Duodenal mucosa (tissue), 2 donors: ENCODE data around the gene RLN3.

Experiments used
- H3K27ac ChIP-seq: one replicate; pipeline ENCODE4 v1.7.0; 2013; ENCODE audit warnings: low read depth, low read length
- H3K27me3 ChIP-seq, 2 donors: one replicate each; pipeline ENCODE4 v1.7.0; 2013; ENCODE audit warnings: low read length in 2 of 2, control low read depth in 1 of 2; ENCODE audit not compliant: insufficient read depth in 2 of 2, control insufficient read depth in 1 of 2
- H3K36me3 ChIP-seq, 2 donors: one replicate each; pipeline ENCODE4 v1.7.0; 2013; ENCODE audit warnings: low read length in 2 of 2, control low read depth in 1 of 2; ENCODE audit not compliant: insufficient read depth in 2 of 2, control insufficient read depth in 1 of 2
- H3K4me1 ChIP-seq, 2 donors: one replicate each; pipeline ENCODE4 v1.7.0; 2013; ENCODE audit warnings: low read length in 2 of 2, control low read depth in 1 of 2; ENCODE audit not compliant: insufficient read depth in 2 of 2, control insufficient read depth in 1 of 2
- H3K4me3 ChIP-seq, 2 donors: one replicate each; pipeline ENCODE4 v1.7.0; 2013; ENCODE audit warnings: low read length in 2 of 2, low read depth in 1 of 2
- H3K9ac ChIP-seq, 2 donors: one replicate each; pipeline ENCODE4 v1.7.0; 2013; ENCODE audit warnings: low read length in 2 of 2, low read depth in 1 of 2
- H3K9me3 ChIP-seq, 2 donors: one replicate each; pipeline ENCODE4 v1.7.0; 2013; ENCODE audit warnings: low read length in 2 of 2, control low read depth in 1 of 2; ENCODE audit not compliant: control insufficient read depth in 1 of 2

Gene RLN3, protein sequence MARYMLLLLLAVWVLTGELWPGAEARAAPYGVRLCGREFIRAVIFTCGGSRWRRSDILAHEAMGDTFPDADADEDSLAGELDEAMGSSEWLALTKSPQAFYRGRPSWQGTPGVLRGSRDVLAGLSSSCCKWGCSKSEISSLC

DNA sequence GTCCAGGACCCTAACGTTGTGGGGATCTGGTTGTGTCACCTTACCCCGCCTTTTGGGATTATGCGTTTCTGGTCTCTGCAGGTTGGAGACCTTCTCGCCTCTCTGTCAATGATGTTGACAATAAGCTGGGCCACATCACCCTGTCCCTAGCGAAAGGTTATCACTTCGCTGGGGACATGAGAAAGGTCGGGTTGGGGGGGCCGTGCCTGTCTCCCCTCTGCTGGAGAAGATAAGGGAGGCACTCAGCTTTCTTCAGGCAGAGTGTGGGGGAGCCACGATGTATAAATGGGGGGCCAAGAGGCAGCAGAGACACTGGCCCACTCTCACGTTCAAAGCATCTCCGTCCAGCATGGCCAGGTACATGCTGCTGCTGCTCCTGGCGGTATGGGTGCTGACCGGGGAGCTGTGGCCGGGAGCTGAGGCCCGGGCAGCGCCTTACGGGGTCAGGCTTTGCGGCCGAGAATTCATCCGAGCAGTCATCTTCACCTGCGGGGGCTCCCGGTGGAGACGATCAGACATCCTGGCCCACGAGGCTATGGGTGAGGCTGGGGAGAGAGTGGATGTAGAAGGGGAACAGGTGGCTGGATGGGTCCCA is at the start of gene RLN3:
Gene RLN3 (plus strand): TSS at position 293 of the 595 bp plus-strand sequence. CDS start 57 bp downstream, at position 350.
- Histone ChIP-seq H3K4me3 (no peak within 1 kb of the TSS), H3K9me3 (no peaks in the 10 kb centered on the region), H3K9ac (no peak within 1 kb of the TSS), H3K27me3 (no peaks in the 10 kb centered on the region), H3K4me1 (no peaks in the 10 kb centered on the region), H3K27ac (no peak within 1 kb of the TSS), H3K36me3 (no peaks in the 10 kb centered on the region)

DNA sequence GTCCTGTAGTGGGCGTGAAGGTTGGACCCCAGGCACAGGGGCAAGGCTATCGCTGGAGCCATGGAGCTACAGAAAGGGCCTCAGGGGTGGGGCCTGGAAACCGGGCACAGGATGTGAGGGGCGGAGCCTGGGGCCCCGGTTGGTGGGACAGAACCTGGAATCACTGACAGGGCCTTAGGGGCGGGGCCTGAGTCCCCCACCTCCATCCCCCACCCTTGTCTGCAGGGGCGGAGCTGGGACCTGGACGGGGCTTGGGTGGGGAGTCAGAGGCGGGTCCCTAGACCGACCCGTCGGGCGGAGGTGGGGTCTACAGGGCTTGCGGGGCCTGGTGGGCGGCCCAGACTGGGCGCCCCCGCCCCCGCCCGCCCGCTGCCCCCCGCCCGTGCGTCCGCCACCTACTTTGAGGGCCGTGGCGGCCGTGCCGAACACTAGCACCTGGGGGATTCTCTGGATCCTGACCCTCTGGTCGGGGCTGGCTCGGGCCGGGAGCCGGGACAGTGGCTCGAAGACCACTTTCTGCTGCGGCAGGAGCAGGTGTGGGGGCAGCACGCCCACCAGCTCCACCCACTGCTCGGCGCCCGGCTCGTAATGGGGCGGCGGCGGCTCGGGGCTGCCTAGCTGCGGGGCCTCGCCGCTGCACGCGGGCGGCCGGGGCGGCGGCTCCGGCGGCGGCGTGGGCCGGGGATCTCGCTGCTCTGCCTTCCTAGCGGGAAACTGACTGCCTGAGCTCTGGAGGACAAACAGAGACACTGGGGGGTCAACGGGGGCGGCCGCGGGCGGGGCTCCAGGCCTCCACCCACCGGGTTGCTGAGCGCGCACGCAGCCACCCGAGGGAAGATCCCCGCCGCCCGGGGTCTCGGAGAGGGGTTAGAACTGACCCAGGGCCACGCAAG is 49.4 kb upstream of the RLN3 start:
- Histone ChIP-seq H3K4me3 (peak overlapping the region; percentile 22 to 48), H3K9ac (peak overlapping the region; percentile 18), H3K4me1 (peaks cover 7 to 15% of the 10 kb centered on the region in 2 donors)

DNA sequence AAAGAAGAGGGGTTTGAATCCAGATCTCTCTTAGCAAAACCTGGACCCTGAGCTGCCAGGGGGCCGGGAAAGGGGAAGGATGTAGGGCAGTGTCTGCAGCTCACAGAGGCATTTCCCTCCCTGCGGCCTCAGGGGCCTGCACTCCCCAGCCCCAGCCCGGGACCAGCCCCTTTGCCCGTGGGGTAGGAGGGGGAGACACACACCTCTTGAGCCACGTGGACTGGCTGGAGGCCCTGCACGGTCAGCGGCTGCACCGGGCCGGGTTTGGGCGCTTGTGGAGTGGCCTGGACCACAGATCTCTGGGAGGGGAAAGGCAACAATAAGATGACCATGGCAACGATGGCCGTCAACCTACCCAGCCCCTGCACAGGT is 48.7 kb upstream of the RLN3 start:
- H3K9me3 ChIP-seq = no peaks in the 10 kb centered on the region
- H3K4me3 ChIP-seq = peak overlapping the region; percentile 22 to 43
- H3K36me3 ChIP-seq = peaks cover 9 to 22% of the 10 kb centered on the region in 2 donors
- H3K9ac ChIP-seq = peak overlapping the region; percentile 18
- H3K27ac ChIP-seq = no peak overlapping the region
- no peaks in the 10 kb centered on the region for H3K27me3 ChIP-seq
- H3K4me1 ChIP-seq = peaks cover 7 to 15% of the 10 kb centered on the region in 2 donors

More for the DNA sequence above, 49.4 kb upstream of the RLN3 start:
- Histone ChIP-seq H3K36me3 (peaks cover 9 to 22% of the 10 kb centered on the region in 2 donors), H3K27me3 (no peaks in the 10 kb centered on the region), H3K27ac (no peak overlapping the region), H3K9me3 (no peaks in the 10 kb centered on the region)

DNA sequence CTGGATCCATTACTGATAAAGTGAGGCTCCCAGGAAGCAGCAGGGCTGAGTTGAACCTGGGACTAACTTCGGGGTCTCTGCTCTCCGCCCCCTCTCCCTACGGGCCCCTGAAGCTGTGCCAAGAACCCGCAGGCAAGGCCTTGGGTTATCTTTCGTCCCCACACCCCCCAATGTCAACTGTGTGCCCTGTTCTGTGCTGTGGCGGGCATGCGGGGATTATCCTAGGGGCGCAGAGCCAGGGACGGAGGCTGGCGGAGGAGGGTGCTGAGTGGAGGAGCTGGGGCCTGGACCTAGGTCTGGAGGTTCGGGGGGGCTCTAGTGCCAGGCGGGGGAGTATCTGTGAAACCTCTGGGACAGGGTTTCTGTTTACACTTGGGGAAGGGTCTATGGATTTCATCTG is 48.3 kb upstream of the RLN3 start:
- Histone ChIP-seq H3K4me3 (no peak overlapping the region), H3K36me3 (peaks cover 9 to 24% of the 10 kb centered on the region in 2 donors), H3K9me3 (no peaks in the 10 kb centered on the region), H3K4me1 (peaks cover 7 to 15% of the 10 kb centered on the region in 2 donors), H3K9ac (peak overlapping the region in 1 of 2 donors; percentile 18), H3K27me3 (no peaks in the 10 kb centered on the region), H3K27ac (no peak overlapping the region)

DNA sequence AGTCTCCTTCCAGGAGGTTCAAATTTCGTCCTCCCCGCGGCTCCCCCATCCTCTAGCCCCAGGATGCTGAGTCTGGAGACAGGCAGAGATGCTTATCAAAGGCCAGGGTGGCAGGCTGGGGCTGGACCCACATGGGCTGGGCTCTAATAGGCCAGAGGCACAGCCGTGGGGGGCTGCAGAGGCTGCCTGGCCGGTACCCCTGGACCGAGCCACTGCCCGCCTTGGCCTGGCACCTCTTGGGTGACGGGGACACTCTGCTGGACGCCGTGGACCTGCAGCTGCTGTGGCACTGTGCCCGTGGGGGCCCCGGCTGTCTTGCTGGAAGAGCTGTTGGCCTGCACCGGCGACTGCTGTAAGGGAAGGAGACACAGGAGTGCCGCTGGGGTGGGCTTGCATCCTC is 47.6 kb upstream of the RLN3 start:
- H3K27me3 ChIP-seq = no peaks in the 10 kb centered on the region
- no peaks in the 10 kb centered on the region for H3K9me3 ChIP-seq
- H3K9ac ChIP-seq = no peak overlapping the region
- no peak overlapping the region for H3K4me3 ChIP-seq
- peaks cover 7 to 15% of the 10 kb centered on the region in 2 donors for H3K4me1 ChIP-seq
- peaks cover 9 to 24% of the 10 kb centered on the region in 2 donors for H3K36me3 ChIP-seq
- H3K27ac ChIP-seq = no peak overlapping the region

DNA sequence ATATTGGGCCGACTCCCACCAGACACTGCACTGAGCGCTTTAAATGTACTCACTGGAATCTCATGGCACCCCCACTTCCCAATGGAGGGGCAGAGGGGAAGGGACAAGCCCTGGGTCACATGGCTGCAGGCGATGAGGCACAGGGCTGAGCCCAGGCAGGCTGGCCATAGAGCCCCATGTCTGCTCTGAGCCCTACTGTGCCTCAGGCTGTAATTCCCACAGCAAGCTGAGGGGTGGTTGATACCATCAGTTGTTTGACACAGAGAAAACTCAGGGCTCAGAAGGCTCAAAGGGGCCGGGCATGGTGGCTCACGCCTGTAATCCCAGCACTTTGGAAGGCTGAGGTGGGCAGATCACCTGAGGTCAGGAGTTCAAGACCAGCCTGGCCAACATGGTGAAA is 46.9 kb upstream of the RLN3 start:
- Histone ChIP-seq H3K27me3 (no peaks in the 10 kb centered on the region), H3K4me3 (no peak overlapping the region), H3K9ac (no peak overlapping the region), H3K9me3 (no peaks in the 10 kb centered on the region), H3K36me3 (peaks cover 4 to 21% of the 10 kb centered on the region in 2 donors), H3K4me1 (peaks cover 11 to 20% of the 10 kb centered on the region in 2 donors), H3K27ac (no peak overlapping the region)

DNA sequence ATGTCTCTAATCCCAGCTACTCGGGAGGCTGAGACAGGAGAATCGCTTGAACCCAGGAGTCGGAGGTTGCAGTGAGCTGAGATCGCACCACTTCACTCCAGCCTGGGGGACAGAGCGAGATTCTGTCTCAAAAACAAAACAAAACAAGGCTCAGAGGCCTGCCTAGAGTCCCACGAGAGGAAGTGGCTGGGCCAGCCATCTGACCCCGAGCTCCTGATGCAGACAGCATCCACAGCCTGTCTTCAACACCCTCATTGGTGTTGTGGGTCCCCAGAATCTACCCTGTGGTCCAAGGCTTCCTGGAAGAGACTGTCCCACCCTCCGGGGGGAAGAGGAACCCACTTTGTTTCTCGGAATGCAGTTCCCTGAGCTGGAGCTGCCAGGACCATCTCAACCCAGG is 46.5 kb upstream of the RLN3 start:
- Histone ChIP-seq H3K27ac (no peak overlapping the region), H3K4me1 (peaks cover 14 to 25% of the 10 kb centered on the region in 2 donors), H3K27me3 (no peaks in the 10 kb centered on the region), H3K9ac (no peak overlapping the region), H3K9me3 (no peaks in the 10 kb centered on the region), H3K36me3 (peaks cover 4 to 16% of the 10 kb centered on the region in 2 donors), H3K4me3 (no peak overlapping the region)

DNA sequence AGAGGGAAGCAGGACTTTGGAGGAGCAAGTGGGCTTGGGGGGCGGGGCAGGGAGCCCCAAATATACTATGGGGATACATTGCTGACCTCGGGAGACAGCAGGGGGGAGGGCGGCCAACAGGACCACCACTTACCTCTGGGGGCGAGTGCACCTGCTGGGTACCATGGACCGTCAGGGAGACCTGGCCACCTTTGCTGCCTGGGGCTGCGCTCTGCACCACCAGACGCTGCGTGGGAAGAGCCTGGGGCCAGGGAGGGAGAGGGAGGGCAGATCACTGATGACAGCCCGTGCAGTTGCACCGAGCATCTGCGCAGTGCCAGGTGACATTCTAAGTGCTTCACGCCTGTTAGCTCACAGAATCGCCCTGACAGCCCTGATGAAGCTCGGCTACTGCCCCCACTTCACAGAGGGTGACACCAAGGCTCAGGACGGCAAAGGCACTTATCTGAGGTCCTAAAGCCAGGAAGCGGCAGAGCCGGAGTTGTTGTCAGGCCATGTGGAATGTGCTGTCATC is 45.9 kb upstream of the RLN3 start:
- Histone ChIP-seq H3K27ac (no peak overlapping the region), H3K4me3 (no peak overlapping the region), H3K36me3 (peaks cover 4 to 13% of the 10 kb centered on the region in 2 donors), H3K9ac (no peak overlapping the region), H3K27me3 (no peaks in the 10 kb centered on the region), H3K9me3 (no peaks in the 10 kb centered on the region), H3K4me1 (peaks cover 20 to 31% of the 10 kb centered on the region in 2 donors)

DNA sequence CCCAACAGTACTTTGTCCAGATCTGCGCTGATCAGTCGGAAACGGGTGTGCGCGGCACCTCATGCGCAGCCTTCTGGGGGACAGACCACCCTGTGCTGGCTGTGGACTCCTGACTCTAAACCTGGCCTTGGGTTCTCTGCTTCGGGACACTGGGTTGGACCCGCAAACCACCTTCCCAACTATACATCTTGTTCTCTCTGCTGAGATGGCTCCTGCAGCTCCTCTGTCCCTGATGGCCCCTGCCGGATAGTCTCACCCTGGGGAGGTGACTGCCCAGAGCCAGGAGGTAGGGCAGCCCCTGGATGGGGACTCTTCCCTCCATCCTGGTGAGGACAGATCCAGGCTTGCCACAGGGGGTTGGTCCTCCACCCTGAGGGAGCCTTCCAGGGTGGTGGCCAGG is 45.2 kb upstream of the RLN3 start:
- no peaks in the 10 kb centered on the region for H3K27me3 ChIP-seq
- H3K27ac ChIP-seq = no peak overlapping the region
- no peaks in the 10 kb centered on the region for H3K9me3 ChIP-seq
- no peak overlapping the region for H3K9ac ChIP-seq
- H3K36me3 ChIP-seq = peaks cover 4 to 15% of the 10 kb centered on the region in 2 donors
- no peak overlapping the region for H3K4me3 ChIP-seq
- H3K4me1 ChIP-seq = peaks cover 27 to 38% of the 10 kb centered on the region in 2 donors
